Fibroblast of lung (primary cell): ENCODE results near the gene RBCK1.
"Not testable (repeated sequence)": the region's sequence is repeated elsewhere in the genome, so short reads cannot be mapped to it uniquely, and the experiment has no call there.

ENCODE experiments used
- CTCF ChIP-seq, 2 donors: IDR thresholded peaks in 1 of 2; conservative IDR thresholded peaks in 1 of 2; 1 replicate in 1 of 2; 2 replicates in 1 of 2; pipeline ENCODE4 v1.5.1; 2011 to 2012; ENCODE audit warnings: low read length in 2 of 2, control low read depth in 1 of 2, inconsistent platforms in 1 of 2, low read depth in 1 of 2, mild to moderate bottlenecking in 1 of 2
- EZH2 ChIP-seq: IDR thresholded peaks from 2 replicates; pipeline ENCODE4 v1.5.1; 2012; ENCODE audit warnings: low read length, control low read depth, mild to moderate bottlenecking; ENCODE audit errors: missing control alignments

GRCh38 chr20:393296-393695 is 14.8 kb upstream of the RBCK1 start:
- not testable (repeated sequence) for TF ChIP-seq CTCF (conservative IDR thresholded peaks at IDR 0.05 in 1 of 2, IDR thresholded peaks at IDR 0.05 in 1 of 2; ENCODE audit: low read depth in 1 of 2, low read length in 2 of 2); EZH2
